H9 (cell line): ENCODE measurements around the gene RSPH9. TPM values are rescaled to one million over a fixed set of nuclear protein-coding genes. Genes with fewer than 3 reads are reported as not detected.
"Not testable (repeated sequence)": the region's sequence is repeated elsewhere in the genome, so short reads cannot be mapped to it uniquely, and the experiment has no call there.

Experiments
- DNase-seq: peaks from one replicate; pipeline ENCODE4 v3.0.0-alpha.2; 2017
- H2AFZ ChIP-seq: one replicate; pipeline ENCODE4 v1.6.1; 2013; ENCODE audit warnings: mild to moderate bottlenecking, low read length, control low read depth, moderate library complexity
- H2AK5ac ChIP-seq: 2 replicates; pipeline ENCODE4 v1.6.1; 2013; ENCODE audit warnings: low read length, control low read depth, mixed read lengths; ENCODE audit not compliant: insufficient read length
- H2BK120ac ChIP-seq: one replicate; pipeline ENCODE4 v1.6.1; 2013; ENCODE audit warnings: low read depth, mild to moderate bottlenecking, low read length, control low read depth, inconsistent platforms; ENCODE audit not compliant: poor library complexity, severe bottlenecking
- H2BK12ac ChIP-seq: 2 replicates; pipeline ENCODE4 v1.6.1; 2013; ENCODE audit warnings: low read length, control low read depth, mixed read lengths, low read depth; ENCODE audit not compliant: insufficient read length
- H2BK15ac ChIP-seq: 2 replicates; pipeline ENCODE4 v1.6.1; 2013; ENCODE audit warnings: low read depth, low read length, control low read depth
- H2BK20ac ChIP-seq: one replicate; pipeline ENCODE4 v1.6.1; 2013; ENCODE audit warnings: low read depth, mild to moderate bottlenecking, low read length, control low read depth, inconsistent platforms; ENCODE audit not compliant: poor library complexity, severe bottlenecking
- H2BK5ac ChIP-seq: 2 replicates; pipeline ENCODE4 v1.6.1; 2013; ENCODE audit warnings: low read length, control low read depth, mixed read lengths; ENCODE audit not compliant: insufficient read length
- H3K14ac ChIP-seq: 2 replicates; pipeline ENCODE4 v1.6.1; 2013; ENCODE audit warnings: low read length, control low read depth; ENCODE audit not compliant: insufficient read depth
- H3K18ac ChIP-seq: 2 replicates; pipeline ENCODE4 v1.6.1; 2013; ENCODE audit warnings: low read depth, mild to moderate bottlenecking, mixed read lengths, low read length, control low read depth; ENCODE audit not compliant: insufficient read length
- H3K23ac ChIP-seq: 2 replicates; pipeline ENCODE4 v1.6.1; 2013; ENCODE audit warnings: low read length, control low read depth, mixed read lengths, low read depth; ENCODE audit not compliant: insufficient read length
- H3K23me2 ChIP-seq: 2 replicates; pipeline ENCODE4 v1.6.1; 2013; ENCODE audit warnings: low read depth, mild to moderate bottlenecking, mixed read lengths, low read length, control low read depth; ENCODE audit not compliant: insufficient read length, poor library complexity, severe bottlenecking
- H3K27ac ChIP-seq: 2 replicates; pipeline ENCODE4 v1.5.1; 2013; ENCODE audit warnings: low read length, control low read depth, mixed read lengths, low read depth; ENCODE audit not compliant: insufficient read length
- H3K27me3 ChIP-seq: 2 replicates; pipeline ENCODE4 v1.6.1; 2013; ENCODE audit warnings: low read length, control low read depth, inconsistent platforms; ENCODE audit not compliant: insufficient read depth
- H3K4ac ChIP-seq: 2 replicates; pipeline ENCODE4 v1.6.1; 2013; ENCODE audit warnings: low read depth, mild to moderate bottlenecking, control low read depth, inconsistent platforms, low read length, moderate library complexity
- H3K4me1 ChIP-seq: 2 replicates; pipeline ENCODE4 v1.6.1; 2013; ENCODE audit warnings: low read length, control low read depth, inconsistent platforms; ENCODE audit not compliant: insufficient read depth
- H3K4me2 ChIP-seq: 2 replicates; pipeline ENCODE4 v1.6.1; 2013; ENCODE audit warnings: low read length, control low read depth, mixed read lengths; ENCODE audit not compliant: insufficient read length, insufficient read depth
- H3K56ac ChIP-seq: 2 replicates; pipeline ENCODE4 v1.6.1; 2013; ENCODE audit warnings: low read depth, mild to moderate bottlenecking, mixed read lengths, low read length, control low read depth; ENCODE audit not compliant: insufficient read length
- H3K79me1 ChIP-seq: 2 replicates; pipeline ENCODE4 v1.6.1; 2013; ENCODE audit warnings: low read depth, mild to moderate bottlenecking, moderate library complexity, low read length, control low read depth, inconsistent platforms; ENCODE audit not compliant: insufficient read depth, poor library complexity, severe bottlenecking
- H3K79me2 ChIP-seq: 2 replicates; pipeline ENCODE4 v1.6.1; 2013; ENCODE audit warnings: low read length, control low read depth, inconsistent platforms; ENCODE audit not compliant: insufficient read depth
- H3K9ac ChIP-seq: 2 replicates; pipeline ENCODE4 v1.6.1; 2013; ENCODE audit warnings: low read length, control low read depth, mixed read lengths; ENCODE audit not compliant: insufficient read length; ENCODE audit errors: extremely low read depth
- H3K9me3 ChIP-seq: one replicate; pipeline ENCODE4 v1.6.1; 2013; ENCODE audit warnings: low read depth, low read length, inconsistent platforms; ENCODE audit not compliant: control insufficient read depth
- H3T11ph ChIP-seq: one replicate; pipeline ENCODE4 v1.6.1; 2013; ENCODE audit warnings: mild to moderate bottlenecking, low read length, control low read depth, inconsistent platforms
- H4K20me1 ChIP-seq: one replicate; pipeline ENCODE4 v1.6.1; 2013; ENCODE audit not compliant: control insufficient read depth, insufficient read length, insufficient read depth
- H4K5ac ChIP-seq: 2 replicates; pipeline ENCODE4 v1.6.1; 2013; ENCODE audit warnings: low read depth, mild to moderate bottlenecking, mixed read lengths, low read length, control low read depth; ENCODE audit not compliant: insufficient read length
- H4K8ac ChIP-seq: replicated peaks from 2 replicates; pipeline ENCODE4 v1.6.1; 2013; ENCODE audit warnings: low read length, control low read depth, mixed read lengths, low read depth; ENCODE audit not compliant: insufficient read length
- H4K91ac ChIP-seq: 2 replicates; pipeline ENCODE4 v1.6.1; 2013; ENCODE audit warnings: low read depth, mild to moderate bottlenecking, moderate library complexity, mixed read lengths, low read length, control low read depth; ENCODE audit not compliant: insufficient read length
- H3K27ac Mint-ChIP-seq, 3 experiments: 2 replicates in 2 of 3; 3 replicates in 1 of 3; pipeline ENCODE4 v1.8.0; 2020 to 2021; ENCODE audit warnings: mixed read lengths in 3 of 3, mild to moderate bottlenecking in 1 of 3, moderate library complexity in 1 of 3
- H3K27me3 Mint-ChIP-seq: 2 replicates; pipeline ENCODE4 v1.8.0; 2021; ENCODE audit warnings: low read depth, mild to moderate bottlenecking, moderate library complexity, mixed read lengths
- H3K36me3 Mint-ChIP-seq, 3 experiments: 2 replicates in 2 of 3; 3 replicates in 1 of 3; pipeline ENCODE4 v1.8.0; 2020 to 2021; ENCODE audit warnings: low read depth in 3 of 3, mixed read lengths in 3 of 3; ENCODE audit not compliant: insufficient read depth in 1 of 3
- H3K4me1 Mint-ChIP-seq, 2 experiments: 2 replicates each; pipeline ENCODE4 v1.8.0; 2020; ENCODE audit warnings: mixed read lengths in 2 of 2
- H3K4me3 Mint-ChIP-seq, 2 experiments: 2 replicates in 1 of 2; 3 replicates in 1 of 2; pipeline ENCODE4 v1.8.0; 2020 to 2021; ENCODE audit warnings: mild to moderate bottlenecking in 2 of 2, mixed read lengths in 2 of 2, moderate library complexity in 1 of 2
- H3K9me3 Mint-ChIP-seq, 2 experiments: 2 replicates in 1 of 2; 3 replicates in 1 of 2; pipeline ENCODE4 v1.8.0; 2020; ENCODE audit warnings: mild to moderate bottlenecking in 2 of 2, mixed read lengths in 2 of 2, moderate library complexity in 1 of 2
- WGBS: extraction: QIAGEN DNeasy Blood & Tissue Kit; methylation state at CpG from one replicate; pipeline ENCODE4 v1.1.7; 2013; ENCODE audit warnings: missing lambda C conversion rate, low lambda C conversion rate, mixed read lengths; ENCODE audit not compliant: insufficient read length; ENCODE audit errors: extremely low coverage; 5-methylcytosine and 5-hydroxymethylcytosine counted together
- total RNA-seq: library from RNA; stranded (reverse); gene quantifications from 2 replicates; pipeline ENCODE4 v1.2.1, GENCODE V29; 2021
- TF ChIP-seq, protein P1 (sequence below): fragments of 200-600 bp; sonication (generic); conservative IDR thresholded peaks from 3 replicates; pipeline ENCODE4 v1.8.0; 2021; ENCODE audit warnings: antibody characterized with exemption, mild to moderate bottlenecking

RSPH9 gene
- total RNA-seq, 1 experiment from 2014 or later = 0.39 TPM

DNA sequence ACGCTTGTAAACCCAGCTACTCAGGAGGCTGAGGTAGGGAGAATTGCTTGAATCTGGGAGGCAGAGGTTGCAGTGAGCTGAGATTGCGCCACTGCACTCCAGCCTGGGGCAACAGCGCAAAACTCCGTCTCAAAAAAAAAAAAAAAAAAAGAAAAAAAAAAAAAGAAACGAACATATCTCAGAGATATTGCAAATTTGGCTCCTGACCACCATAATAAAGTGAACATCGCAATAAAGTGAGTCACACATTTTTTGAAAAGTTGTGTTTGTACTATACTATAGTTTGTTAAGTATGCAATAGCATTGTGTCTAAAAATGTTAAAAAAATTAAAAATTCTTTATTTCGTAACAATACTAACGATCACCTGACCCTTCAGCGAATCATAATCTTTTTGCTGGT is 13.3 kb downstream of the RSPH9 start:
- no CpG with 5 or more reads among the region's 9 CpGs for WGBS
- TF ChIP-seq, protein P1, sequence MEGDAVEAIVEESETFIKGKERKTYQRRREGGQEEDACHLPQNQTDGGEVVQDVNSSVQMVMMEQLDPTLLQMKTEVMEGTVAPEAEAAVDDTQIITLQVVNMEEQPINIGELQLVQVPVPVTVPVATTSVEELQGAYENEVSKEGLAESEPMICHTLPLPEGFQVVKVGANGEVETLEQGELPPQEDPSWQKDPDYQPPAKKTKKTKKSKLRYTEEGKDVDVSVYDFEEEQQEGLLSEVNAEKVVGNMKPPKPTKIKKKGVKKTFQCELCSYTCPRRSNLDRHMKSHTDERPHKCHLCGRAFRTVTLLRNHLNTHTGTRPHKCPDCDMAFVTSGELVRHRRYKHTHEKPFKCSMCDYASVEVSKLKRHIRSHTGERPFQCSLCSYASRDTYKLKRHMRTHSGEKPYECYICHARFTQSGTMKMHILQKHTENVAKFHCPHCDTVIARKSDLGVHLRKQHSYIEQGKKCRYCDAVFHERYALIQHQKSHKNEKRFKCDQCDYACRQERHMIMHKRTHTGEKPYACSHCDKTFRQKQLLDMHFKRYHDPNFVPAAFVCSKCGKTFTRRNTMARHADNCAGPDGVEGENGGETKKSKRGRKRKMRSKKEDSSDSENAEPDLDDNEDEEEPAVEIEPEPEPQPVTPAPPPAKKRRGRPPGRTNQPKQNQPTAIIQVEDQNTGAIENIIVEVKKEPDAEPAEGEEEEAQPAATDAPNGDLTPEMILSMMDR = no peak
- H3K9ac ChIP-seq = no peak overlapping the region
- no peaks in the 10 kb centered on the region for H3K79me1 ChIP-seq
- Mint-ChIP-seq H3K27ac (no peak overlapping the region), H3K9me3 (peaks cover 7 to 11% of the 10 kb centered on the region in 2 experiments; a peak in 4 of 5 replicates), H3K4me1 (peaks cover 12 to 22% of the 10 kb centered on the region in 2 experiments), H3K27me3 (peaks cover 12% of the 10 kb centered on the region), H3K4me3 (no peak overlapping the region), H3K36me3 (peaks cover 6 to 11% (median 6%) of the 10 kb centered on the region in 3 experiments; a peak in 4 of 7 replicates)
- H4K20me1 ChIP-seq = no peaks in the 10 kb centered on the region
- H4K91ac ChIP-seq = no peak overlapping the region
- H3K56ac ChIP-seq = no peak overlapping the region
- H3K9me3 ChIP-seq = no peaks in the 10 kb centered on the region
- no peak overlapping the region for H2AFZ ChIP-seq
- H3K23ac ChIP-seq = no peak overlapping the region
- H3K27ac ChIP-seq = no peak overlapping the region
- H4K5ac ChIP-seq = no peak overlapping the region
- H3K4me2 ChIP-seq = no peak overlapping the region
- no peak overlapping the region for H2AK5ac ChIP-seq
- H2BK12ac ChIP-seq = no peak overlapping the region
- no peak overlapping the region for H3T11ph ChIP-seq
- H2BK15ac ChIP-seq = no peak overlapping the region
- H2BK5ac ChIP-seq = no peak overlapping the region
- H4K8ac ChIP-seq = no peak overlapping the region
- H3K18ac ChIP-seq = no peak overlapping the region
- no peak for DNase-seq
- no peaks in the 10 kb centered on the region for H3K27me3 ChIP-seq
- H3K4ac ChIP-seq = no peak overlapping the region
- H3K14ac ChIP-seq = no peak overlapping the region
- H3K23me2 ChIP-seq = no peaks in the 10 kb centered on the region
- H2BK20ac ChIP-seq = no peak overlapping the region
- no peaks in the 10 kb centered on the region for H3K79me2 ChIP-seq
- H2BK120ac ChIP-seq = no peak overlapping the region
- no peaks in the 10 kb centered on the region for H3K4me1 ChIP-seq

DNA sequence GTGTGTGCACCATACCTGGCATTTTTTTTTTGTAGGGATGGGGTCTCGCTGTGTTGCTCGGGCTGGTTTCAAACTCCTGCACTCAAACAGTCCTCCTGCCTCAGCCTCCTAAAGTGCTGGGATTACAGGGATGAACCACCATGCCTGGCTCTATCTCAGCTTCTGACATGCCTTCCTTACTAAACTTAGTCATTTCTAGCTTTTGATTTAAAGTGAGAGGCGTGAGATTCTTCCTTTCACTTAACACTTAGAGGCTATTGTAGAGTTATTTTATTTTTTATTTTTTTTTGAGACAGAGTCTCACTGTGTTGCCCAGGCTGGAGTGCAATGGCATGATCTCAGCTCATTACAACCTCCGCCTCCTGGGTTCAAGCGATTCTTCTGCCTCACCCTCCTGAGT is 18.1 kb downstream of the RSPH9 start:
- DNase-seq, H3K79me1 ChIP-seq, H3K27me3 ChIP-seq, H3K4me3 Mint-ChIP-seq, H3K4me1 ChIP-seq, H3K27ac ChIP-seq, H3K23ac ChIP-seq, H4K5ac ChIP-seq, H4K20me1 ChIP-seq, H3T11ph ChIP-seq, H3K79me2 ChIP-seq, H4K8ac ChIP-seq, H2BK12ac ChIP-seq, H3K14ac ChIP-seq, H2AFZ ChIP-seq, H3K56ac ChIP-seq, H2BK5ac ChIP-seq, H4K91ac ChIP-seq, H3K4ac ChIP-seq, H2BK20ac ChIP-seq, H3K4me2 ChIP-seq, H2AK5ac ChIP-seq, H3K9me3 ChIP-seq, H2BK120ac ChIP-seq, H2BK15ac ChIP-seq, H3K23me2 ChIP-seq, H3K27ac Mint-ChIP-seq, H3K18ac ChIP-seq, H3K9ac ChIP-seq: not testable (repeated sequence)
- WGBS = no CpG with 5 or more reads among the region's 5 CpGs
- Mint-ChIP-seq H3K9me3 (peaks cover 7 to 11% of the 10 kb centered on the region in 2 experiments; a peak in 4 of 5 replicates), H3K4me1 (peaks cover 10 to 12% of the 10 kb centered on the region in 2 experiments), H3K27me3 (peaks cover 20% of the 10 kb centered on the region), H3K36me3 (peaks cover 6 to 11% (median 6%) of the 10 kb centered on the region in 3 experiments; a peak in 5 of 7 replicates)
